Measurements from ENCODE around the gene TULP4. TPM values are rescaled to one million over a fixed set of nuclear protein-coding genes. Genes with fewer than 3 reads are reported as not detected.

The TULP4 gene
- total RNA-seq, 1 experiment from 2014 or later: 64.6 TPM

DNA sequence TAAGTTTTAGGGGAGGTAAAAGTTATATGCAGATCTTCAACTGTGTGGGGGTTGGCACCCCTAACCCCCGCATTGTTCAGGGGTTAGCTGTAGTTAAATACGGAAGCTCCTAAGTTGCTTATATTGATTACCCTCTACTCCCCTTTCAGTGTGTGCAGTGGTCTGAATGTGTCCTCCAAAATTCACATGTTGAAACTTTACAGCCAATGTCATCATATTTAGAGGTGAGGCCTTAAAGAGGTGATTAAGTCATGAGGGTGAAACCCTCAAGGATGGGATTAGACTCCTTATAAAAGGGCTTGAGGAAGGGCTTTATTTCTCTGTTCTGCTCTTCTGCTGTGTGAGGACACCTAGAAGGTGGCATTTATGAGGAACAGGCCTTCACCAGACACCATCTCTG, 22.3 kb downstream of the TULP4 start:
- H3K36me3 Mint-ChIP-seq (ENCODE audit: insufficient read depth in 1 of 3, low read depth in 3 of 3): peaks cover 21 to 27% (median 26%) of the 10 kb centered on the region in 3 experiments
- DNase-seq: no peak
- H3K18ac ChIP-seq (ENCODE audit: insufficient read length, low read depth, low read length): no peak overlapping the region
- H2BK12ac ChIP-seq (ENCODE audit: insufficient read length, low read depth, low read length): no peak overlapping the region
- peaks cover 4% of the 10 kb centered on the region for H3K79me1 ChIP-seq (ENCODE audit: insufficient read depth, low read depth, low read length, poor library complexity, severe bottlenecking)
- H2AK5ac ChIP-seq (ENCODE audit: insufficient read length, low read length): no peak overlapping the region
- H3K9ac ChIP-seq (ENCODE audit: extremely low read depth, insufficient read length, low read length): no peak overlapping the region
- no peaks in the 10 kb centered on the region for H3K9me3 ChIP-seq (ENCODE audit: control insufficient read depth, low read depth, low read length)
- no peak for TF ChIP-seq CTCF (conservative IDR thresholded peaks at IDR 0.05)
- H2BK20ac ChIP-seq (ENCODE audit: low read depth, low read length, poor library complexity, severe bottlenecking): no peak overlapping the region
- no peak overlapping the region for H3T11ph ChIP-seq (ENCODE audit: low read length)
- peaks cover 3% of the 10 kb centered on the region; the same call in 1 of the 2 replicates for H3K79me2 ChIP-seq (ENCODE audit: insufficient read depth, low read length)
- no peaks in the 10 kb centered on the region for H3K27me3 Mint-ChIP-seq (ENCODE audit: low read depth)
- no CpG with 5 or more reads among the region's 2 CpGs for WGBS (ENCODE audit: extremely low coverage, insufficient read length, low lambda C conversion rate)
- no peak overlapping the region for H3K56ac ChIP-seq (ENCODE audit: insufficient read length, low read depth, low read length)
- H3K4me1 ChIP-seq (ENCODE audit: insufficient read depth, low read length): peaks cover 4% of the 10 kb centered on the region; the same call in 1 of the 2 replicates
- H4K8ac ChIP-seq (replicated peaks; ENCODE audit: insufficient read length, low read depth, low read length): no peak overlapping the region
- H4K5ac ChIP-seq (ENCODE audit: insufficient read length, low read depth, low read length): no peak overlapping the region
- no peak overlapping the region for H3K4ac ChIP-seq (ENCODE audit: low read depth, low read length)
- no peak overlapping the region for H3K4me3 Mint-ChIP-seq
- no peak overlapping the region for H3K23ac ChIP-seq (ENCODE audit: insufficient read length, low read depth, low read length)
- no peaks in the 10 kb centered on the region for H3K27me3 ChIP-seq (ENCODE audit: insufficient read depth, low read length)
- no peaks in the 10 kb centered on the region for H4K20me1 ChIP-seq (ENCODE audit: control insufficient read depth, insufficient read depth, insufficient read length)
- peaks cover 14 to 20% of the 10 kb centered on the region in 2 experiments for H3K9me3 Mint-ChIP-seq
- H3K4me2 ChIP-seq (ENCODE audit: insufficient read depth, insufficient read length, low read length): no peak overlapping the region
- no peaks in the 10 kb centered on the region for H3K23me2 ChIP-seq (ENCODE audit: insufficient read length, low read depth, low read length, poor library complexity, severe bottlenecking)
- H3K27ac Mint-ChIP-seq: no peak overlapping the region
- H4K91ac ChIP-seq (ENCODE audit: insufficient read length, low read depth, low read length): no peak overlapping the region
- H2BK5ac ChIP-seq (ENCODE audit: insufficient read length, low read length): no peak overlapping the region
- H2BK15ac ChIP-seq (ENCODE audit: low read depth, low read length): no peak overlapping the region
- H3K4me1 Mint-ChIP-seq: peaks cover 33 to 35% of the 10 kb centered on the region in 2 experiments
- no peak overlapping the region for H3K14ac ChIP-seq (ENCODE audit: insufficient read depth, low read length)
- no peak overlapping the region for H2BK120ac ChIP-seq (ENCODE audit: low read depth, low read length, poor library complexity, severe bottlenecking)
- H3K27ac ChIP-seq (ENCODE audit: insufficient read length, low read depth, low read length): no peak overlapping the region
- no peak overlapping the region for H2AFZ ChIP-seq (ENCODE audit: low read length)

Data from H9 (cell line).